DLD1 (cell line): ENCODE results near the gene TNFAIP8L1.

Source experiments
- in situ Hi-C: cut with HindIII; loops from 2 replicates; pipeline ENCODE4 v1.10.0; 2017; ENCODE audit warnings: low sequenced_read_pairs

Gene TNFAIP8L1

DNA sequence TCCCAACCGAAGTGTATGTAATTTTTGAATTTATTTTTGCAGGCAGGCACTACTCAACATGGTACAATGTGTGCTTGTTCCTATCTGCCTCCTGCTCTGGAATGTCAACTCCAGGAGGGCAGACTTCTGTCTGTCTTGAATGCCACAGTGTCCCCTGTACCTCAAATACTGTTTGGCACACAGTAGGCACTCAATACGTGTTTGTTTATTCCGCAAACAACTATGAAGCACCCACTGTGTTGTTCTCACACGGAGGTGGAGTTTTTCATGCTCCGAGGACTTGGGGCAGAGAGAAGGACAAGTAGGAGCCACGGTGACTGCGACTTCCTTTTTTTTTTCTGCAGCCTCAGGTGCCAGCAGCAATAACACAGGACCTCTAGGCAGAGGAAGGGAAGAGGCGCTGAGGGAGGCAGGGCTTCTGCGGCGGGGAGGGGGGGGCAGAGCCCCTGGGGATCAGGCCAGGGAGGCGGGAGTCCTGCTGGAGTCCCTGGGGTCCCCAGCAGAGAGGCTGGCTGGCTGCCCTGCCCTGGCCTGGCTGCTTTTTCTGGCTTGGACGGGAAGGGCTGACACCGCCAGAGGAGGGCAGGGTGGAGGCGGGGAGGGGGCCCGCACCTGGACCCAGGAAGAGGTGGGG, 29.3 kb upstream of the TNFAIP8L1 start:
- in situ Hi-C loops = no loop called here

DNA sequence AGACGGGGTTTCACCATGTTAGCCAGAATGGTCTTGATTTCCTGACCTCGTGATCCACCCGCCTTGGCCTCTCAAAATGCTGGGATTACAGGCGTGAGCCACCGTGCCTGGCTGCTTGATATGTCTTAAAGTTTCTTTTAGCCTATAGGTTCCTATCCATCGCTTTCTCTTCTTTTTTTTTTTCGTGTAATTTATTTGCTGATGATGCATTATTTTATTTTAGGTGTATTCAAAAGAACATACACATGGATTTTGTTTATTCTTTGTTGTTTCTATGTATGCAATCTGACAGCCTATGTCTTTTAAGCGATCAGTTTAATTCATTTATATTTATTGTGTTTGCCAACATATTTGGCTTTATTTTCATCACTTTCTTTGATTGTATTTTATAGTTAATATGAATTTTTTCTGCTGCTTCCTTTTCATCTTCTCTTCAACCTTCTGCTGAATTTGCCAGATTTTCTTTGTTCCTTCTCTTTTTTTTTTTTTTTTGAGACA, 26.0 kb upstream of the TNFAIP8L1 start:
- in situ Hi-C loops = no loop called here

- in situ Hi-C loops = no loop called here
These were observed 21.3 kb upstream of the TNFAIP8L1 start for GRCh38 chr19:4618019-4618418.

DNA sequence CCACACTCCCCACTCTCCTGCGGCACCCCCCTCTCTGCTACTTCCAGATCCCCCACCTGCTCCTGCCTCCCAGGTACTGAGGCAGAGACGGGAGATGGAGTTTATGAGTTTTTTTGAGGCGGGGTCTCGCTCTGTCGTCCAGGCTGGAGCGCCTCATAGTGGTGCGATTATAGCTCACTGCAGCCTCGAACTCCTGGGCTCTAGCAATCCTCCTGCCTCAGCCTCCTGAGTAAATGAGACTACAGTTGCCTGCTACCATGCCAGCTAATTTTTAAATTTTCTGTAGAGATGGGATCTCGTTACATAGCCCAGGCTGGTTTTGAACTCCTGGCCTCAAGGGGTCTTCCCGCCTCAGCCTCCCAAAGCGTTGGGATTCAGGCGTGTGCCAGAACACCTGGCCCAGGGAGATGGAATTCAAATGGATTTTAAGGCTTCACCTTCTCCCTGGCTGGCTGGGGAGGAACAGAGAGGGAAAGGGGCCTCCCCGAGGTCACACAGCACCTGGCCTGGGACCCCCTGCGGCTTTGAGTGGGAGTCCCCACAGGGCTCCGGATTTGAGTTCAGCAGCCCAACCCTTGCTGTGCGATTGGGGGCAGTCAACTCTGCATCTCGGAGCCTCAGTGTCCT, 19.5 kb upstream of the TNFAIP8L1 start:
- in situ Hi-C loops = no loop called here

- in situ Hi-C loops = no loop called here
These were observed 18.6 kb upstream of the TNFAIP8L1 start for GRCh38 chr19:4620675-4621074.

DNA sequence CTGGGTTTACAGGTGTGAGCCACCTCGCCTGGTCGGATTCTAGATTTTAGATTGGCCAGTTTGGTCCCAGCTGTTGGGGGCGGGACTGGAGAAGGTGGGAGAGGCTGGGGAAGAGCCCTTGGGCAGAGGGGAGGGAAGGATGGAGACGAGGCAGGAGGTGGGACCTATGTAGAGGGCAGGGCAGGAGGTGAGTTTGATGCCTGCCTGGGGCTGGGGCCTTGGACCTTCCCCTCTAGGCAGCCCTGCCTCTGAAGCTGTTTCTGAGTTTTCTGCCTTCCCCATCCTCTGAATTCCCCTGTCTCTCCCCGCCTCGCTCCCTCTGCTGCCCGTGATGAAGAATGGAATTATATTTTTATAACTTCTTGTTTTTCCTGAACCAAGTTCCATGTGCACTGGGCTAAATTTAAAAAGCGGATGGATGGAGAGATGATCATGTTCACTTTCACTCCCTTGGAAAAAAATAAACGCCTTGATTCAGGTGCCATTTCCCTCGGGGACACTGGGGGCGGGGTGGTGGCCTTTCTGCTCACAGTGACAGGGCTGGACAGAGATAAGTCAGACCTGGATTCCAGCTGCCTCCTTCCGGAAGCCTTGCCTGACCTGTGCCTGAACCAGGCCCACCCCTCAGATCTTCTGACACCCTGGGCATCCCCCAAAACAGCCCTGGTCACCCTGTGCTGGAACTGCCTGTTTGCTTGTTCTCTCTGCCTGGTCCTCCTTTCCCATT, 16.5 kb upstream of the TNFAIP8L1 start:
- in situ Hi-C loops = no loop called here

- in situ Hi-C loops = no loop called here
These were observed 15.0 kb upstream of the TNFAIP8L1 start for GRCh38 chr19:4624301-4624700.

DNA sequence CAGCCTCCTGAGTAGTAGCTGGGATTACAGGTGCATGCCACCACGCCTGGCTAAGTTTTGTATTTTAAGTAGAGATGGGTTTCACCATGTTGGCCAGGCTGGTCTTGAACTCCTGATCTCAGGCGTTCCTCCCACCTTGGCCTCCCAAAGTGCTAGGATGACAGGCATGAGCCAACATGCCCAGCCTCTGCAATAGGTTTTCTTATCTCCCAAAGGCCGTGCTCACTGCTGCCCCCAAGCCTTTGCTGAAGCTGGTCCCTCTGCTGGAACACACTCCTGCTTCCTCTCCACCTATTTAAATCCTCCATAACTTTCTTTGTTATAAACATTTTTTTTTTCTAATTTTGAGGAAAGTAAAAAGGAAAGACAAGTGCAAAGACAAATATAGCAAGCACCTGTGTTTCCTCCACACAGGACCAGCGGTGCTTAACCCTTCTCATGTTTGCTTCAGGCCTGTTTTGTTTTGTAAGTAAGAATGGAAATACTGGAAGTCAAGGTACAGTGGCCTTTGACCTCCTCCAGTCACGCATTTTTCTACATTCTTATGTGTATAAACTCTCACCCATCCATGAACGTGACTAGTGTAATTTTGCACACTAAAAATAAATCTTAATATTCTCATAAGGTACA, 14.5 kb upstream of the TNFAIP8L1 start:
- in situ Hi-C loops = no loop called here

DNA sequence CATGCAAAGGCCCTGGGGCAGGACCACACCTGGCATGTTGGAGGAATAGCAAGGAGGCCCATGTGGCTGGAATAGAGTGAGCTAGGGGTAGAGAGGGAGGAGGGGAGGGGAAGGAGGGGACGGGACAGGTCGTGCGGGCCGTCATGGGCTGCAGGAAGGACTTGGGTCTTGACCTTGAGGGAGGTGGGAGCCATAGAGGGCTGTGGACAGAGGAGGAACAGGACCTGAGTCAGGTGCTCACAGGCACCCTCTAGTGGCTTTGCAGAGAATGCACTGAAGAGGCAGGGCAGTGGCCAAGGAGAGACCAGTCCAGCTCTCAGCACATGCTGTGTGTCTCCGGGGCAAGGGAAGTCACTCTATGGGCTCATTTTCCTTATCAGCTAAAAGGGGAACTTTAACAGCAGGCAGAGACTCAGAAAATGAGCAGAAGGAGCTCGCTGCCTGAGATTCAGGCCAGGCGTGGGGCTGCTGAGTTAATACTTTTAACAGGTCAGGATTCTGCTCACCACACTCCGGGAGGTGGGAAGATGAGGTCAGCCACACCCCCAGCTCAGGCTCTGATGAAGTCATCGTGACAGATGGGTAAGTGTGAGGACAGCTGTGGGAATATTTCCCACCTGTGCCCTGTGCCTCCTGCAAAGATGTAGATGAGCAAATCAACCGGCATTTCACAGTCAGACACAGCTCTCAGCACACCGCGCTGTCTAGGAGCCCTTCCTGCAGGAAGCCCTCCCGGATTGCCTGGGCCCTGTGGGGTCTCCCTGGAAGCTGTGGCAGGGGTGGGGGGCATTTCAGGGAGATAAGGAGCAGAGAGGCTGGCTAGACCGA, 6.0 kb upstream of the TNFAIP8L1 start:
- in situ Hi-C loops = no loop called here

DNA sequence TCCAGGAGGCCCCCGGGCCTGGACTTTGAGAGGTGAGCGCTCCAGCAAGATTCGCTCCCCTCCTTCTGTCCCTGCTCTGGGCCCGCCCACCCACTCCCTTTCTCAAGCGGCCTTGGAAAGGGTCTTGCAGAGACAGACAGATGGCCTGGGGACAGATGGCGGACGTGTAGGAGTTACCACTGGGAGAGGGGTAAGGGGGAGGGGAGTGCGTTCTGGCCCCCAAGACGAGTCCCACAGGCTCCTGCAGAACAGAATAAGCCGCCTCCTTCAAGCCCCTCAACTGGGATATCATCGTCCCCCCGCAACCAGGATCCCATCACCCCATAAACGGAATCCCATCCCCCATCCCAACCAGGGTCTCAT, 3.6 kb upstream of the TNFAIP8L1 start:
- in situ Hi-C loops = no loop called here

GRCh38 chr19:4636151-4636717, 3.1 kb upstream of the TNFAIP8L1 start:
- in situ Hi-C loops = no loop called here

DNA sequence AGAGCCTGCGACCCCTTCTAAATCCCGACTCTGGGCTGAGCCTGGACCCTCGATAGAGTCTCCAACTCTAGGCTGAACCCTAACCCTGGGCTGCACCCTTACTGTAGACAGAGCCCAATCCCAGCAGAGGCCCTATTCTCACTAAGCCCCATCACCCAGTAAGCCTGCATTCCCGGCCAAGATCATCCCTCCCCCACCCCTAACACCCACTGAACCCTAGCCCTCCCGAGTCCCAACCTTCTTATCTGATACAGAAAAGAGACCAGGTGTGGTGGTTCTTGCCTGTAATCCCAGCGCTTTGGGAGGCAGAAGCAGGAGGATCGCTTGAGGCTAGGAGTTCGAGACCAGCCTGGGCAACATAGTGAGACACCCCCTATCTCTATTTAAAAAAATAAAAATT, 2.6 kb upstream of the TNFAIP8L1 start:
- in situ Hi-C loops = no loop called here

DNA sequence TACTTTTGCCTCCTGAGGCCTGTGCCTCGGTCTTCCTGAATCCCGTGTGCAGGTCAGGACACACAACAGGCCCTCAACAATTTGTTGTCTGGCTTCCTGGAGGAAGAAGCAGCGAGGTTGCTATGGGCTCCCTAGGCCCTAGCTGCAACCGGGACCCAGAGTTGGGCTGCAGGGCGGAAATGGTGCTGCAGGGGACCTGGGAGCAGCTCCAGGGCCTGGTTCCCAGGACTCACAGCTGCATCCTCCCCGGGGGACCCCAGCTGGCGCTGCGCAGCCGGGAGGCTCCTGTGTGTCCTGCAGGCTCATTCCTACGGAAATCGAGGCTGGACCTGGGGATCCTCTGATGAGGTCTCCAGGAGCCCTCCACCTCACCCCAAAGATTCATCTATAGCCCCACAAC, 999 bp upstream of the TNFAIP8L1 start:
- in situ Hi-C loops = no loop called here

DNA sequence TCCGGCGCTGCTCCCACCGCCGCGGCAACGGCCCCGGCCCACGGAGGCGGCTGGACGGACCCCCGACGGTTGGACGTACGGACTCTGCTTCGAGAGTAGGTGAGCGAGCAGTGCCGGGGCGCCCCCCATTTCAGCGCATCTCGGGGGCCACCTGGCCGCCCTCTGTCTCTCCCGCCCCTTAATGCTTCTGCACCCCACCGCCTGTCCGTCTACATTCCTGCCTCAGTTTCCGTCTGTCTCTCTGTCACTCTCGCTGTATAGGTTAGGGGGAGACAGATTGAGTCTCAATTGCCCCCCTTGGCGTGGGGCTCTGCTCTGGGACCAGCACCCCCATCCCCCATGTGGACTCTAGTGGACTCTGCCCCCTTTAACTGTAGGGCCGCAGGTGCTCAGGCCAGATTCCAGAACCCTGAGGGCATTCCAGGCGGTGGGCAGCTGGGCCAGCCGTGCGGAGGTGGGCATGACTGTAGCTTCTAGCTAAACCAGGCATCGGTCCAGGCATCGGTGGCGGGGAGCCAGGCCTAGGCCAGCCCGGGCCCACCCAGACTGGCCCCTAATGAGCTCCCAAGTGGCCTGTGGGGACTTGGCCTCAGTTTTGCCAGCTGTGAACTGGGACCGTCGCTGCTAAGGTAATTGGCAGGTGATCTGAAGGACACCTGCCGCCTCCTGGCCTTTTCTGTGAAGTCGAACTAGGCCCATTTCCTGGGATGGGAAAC, 373 bp downstream of the TNFAIP8L1 start:
- in situ Hi-C loops = no loop called here

- in situ Hi-C loops = no loop called here
These were observed 1.1 kb downstream of the TNFAIP8L1 start for GRCh38 chr19:4640247-4641000.

GRCh38 chr19:4641132-4641531, 1.8 kb downstream of the TNFAIP8L1 start:
- in situ Hi-C loops = no loop called here

- in situ Hi-C loops = no loop called here
These were observed 3.3 kb downstream of the TNFAIP8L1 start for GRCh38 chr19:4642625-4643024.

GRCh38 chr19:4645718-4646117, 6.4 kb downstream of the TNFAIP8L1 start:
- in situ Hi-C loops = no loop called here
